Head of caudate nucleus (tissue), 42 donors: ENCODE results near the gene NPC1L1.
"Not testable (repeated sequence)": the region's sequence is repeated elsewhere in the genome, so short reads cannot be mapped to it uniquely, and the experiment has no call there.

Experiments
- DNase-seq, 42 donors: peaks; one replicate each; pipeline versions ENCODE4 v3.0.0 to v3.0.0-alpha.2; 2020 to 2021; ENCODE audit warnings: mixed read lengths in 7 of 42
- intact Hi-C: fragments of 100-400 bp; cut with DNase I; formaldehyde crosslinking; loops from one replicate; pipeline ENCODE4 v1.15.0; 2022

NPC1L1 gene

GRCh38 chr7:44568771-44569560 lies 27.8 kb upstream of the NPC1L1 start:
- intact Hi-C loops, result loop anchor here (5.0 to 10.0 kb wide), 2 partner anchors 82 to 354 kb away; no protein-coding TSS in a partner anchor
- DNase-seq, result no peak

- intact Hi-C loops, result loop anchor here (5.0 to 10.0 kb wide), 2 partner anchors 81 to 353 kb away; no protein-coding TSS in a partner anchor
- no peak for DNase-seq
Observed at GRCh38 chr7:44567884-44568283, 26.8 kb upstream of the NPC1L1 start.

- DNase-seq, result no peak
- intact Hi-C loops, result loop anchor here (5.0 to 10.0 kb wide), 2 partner anchors 79 to 352 kb away; no protein-coding TSS in a partner anchor
Observed at GRCh38 chr7:44566680-44567079, 25.6 kb upstream of the NPC1L1 start.

- intact Hi-C loops, result loop anchor here (5.0 to 10.0 kb wide), 2 partner anchors 79 to 351 kb away; no protein-coding TSS in a partner anchor
- DNase-seq, result no peak
Observed at GRCh38 chr7:44565795-44566559, 24.8 kb upstream of the NPC1L1 start.

GRCh38 chr7:44565097-44565794 lies 24.1 kb upstream of the NPC1L1 start:
- intact Hi-C loops, result loop anchor here (5.0 to 10.0 kb wide), 2 partner anchors 78 to 350 kb away; no protein-coding TSS in a partner anchor
- peak; percentile 34 to 88 (median 77) for DNase-seq

GRCh38 chr7:44564606-44565005 lies 23.5 kb upstream of the NPC1L1 start:
- intact Hi-C loops, result loop anchor here (5.0 to 10.0 kb wide), 2 partner anchors 77 to 350 kb away; no protein-coding TSS in a partner anchor

GRCh38 chr7:44563171-44563679 lies 22.1 kb upstream of the NPC1L1 start:
- intact Hi-C loops, result loop anchor here (10.0 kb wide), 1 partner anchor 348 kb away; no protein-coding TSS in a partner anchor
- no peak for DNase-seq

More at GRCh38 chr7:44564606-44565005, 23.5 kb upstream of the NPC1L1 start:
- DNase-seq, result no peak

GRCh38 chr7:44562622-44562962 lies 21.5 kb upstream of the NPC1L1 start:
- intact Hi-C loops, result loop anchor here (10.0 kb wide), 1 partner anchor 348 kb away; no protein-coding TSS in a partner anchor
- not testable (repeated sequence) for DNase-seq

GRCh38 chr7:44561962-44562621 lies 21.0 kb upstream of the NPC1L1 start:
- intact Hi-C loops, result loop anchor here (10.0 kb wide), 1 partner anchor 347 kb away; no protein-coding TSS in a partner anchor
- DNase-seq, result peak; percentile 27 to 89 (median 64)

- intact Hi-C loops, result loop anchor here (10.0 kb wide), 1 partner anchor 347 kb away; no protein-coding TSS in a partner anchor
Observed at GRCh38 chr7:44561481-44561880, 20.4 kb upstream of the NPC1L1 start.

GRCh38 chr7:44559485-44559884 lies 18.4 kb upstream of the NPC1L1 start:
- intact Hi-C loops, result no loop called here

More at GRCh38 chr7:44561481-44561880, 20.4 kb upstream of the NPC1L1 start:
- DNase-seq, result peak in 1 of 42 donors; percentile 14

GRCh38 chr7:44557485-44557884 lies 16.4 kb upstream of the NPC1L1 start:
- intact Hi-C loops, result no loop called here
- no peak for DNase-seq

More at GRCh38 chr7:44559485-44559884, 18.4 kb upstream of the NPC1L1 start:
- DNase-seq, result peak in 1 of 42 donors; percentile 25

- DNase-seq, result no peak
- intact Hi-C loops, result no loop called here
Observed at GRCh38 chr7:44555350-44555749, 14.2 kb upstream of the NPC1L1 start.

GRCh38 chr7:44552473-44553005 lies 11.4 kb upstream of the NPC1L1 start:
- intact Hi-C loops, DNase-seq: not testable (repeated sequence)

GRCh38 chr7:44549457-44549856 lies 8.3 kb upstream of the NPC1L1 start:
- intact Hi-C loops, result no loop called here

GRCh38 chr7:44548893-44549292 lies 7.8 kb upstream of the NPC1L1 start:
- DNase-seq, result no peak
- intact Hi-C loops, result no loop called here

More at GRCh38 chr7:44549457-44549856, 8.3 kb upstream of the NPC1L1 start:
- no peak for DNase-seq

- intact Hi-C loops, result no loop called here
- no peak for DNase-seq
Observed at GRCh38 chr7:44547536-44548231, 6.6 kb upstream of the NPC1L1 start.
